Fibroblast of skin of right quadriceps (primary cell): Measurements from ENCODE around the gene PCDHB8.
"Not testable (repeated sequence)": the region's sequence is repeated elsewhere in the genome, so short reads cannot be mapped to it uniquely, and the experiment has no call there.

ENCODE experiments used
- DNase-seq: peaks from one replicate; pipeline ENCODE4 v3.0.0-alpha.2; 2013

PCDHB8 gene

DNA sequence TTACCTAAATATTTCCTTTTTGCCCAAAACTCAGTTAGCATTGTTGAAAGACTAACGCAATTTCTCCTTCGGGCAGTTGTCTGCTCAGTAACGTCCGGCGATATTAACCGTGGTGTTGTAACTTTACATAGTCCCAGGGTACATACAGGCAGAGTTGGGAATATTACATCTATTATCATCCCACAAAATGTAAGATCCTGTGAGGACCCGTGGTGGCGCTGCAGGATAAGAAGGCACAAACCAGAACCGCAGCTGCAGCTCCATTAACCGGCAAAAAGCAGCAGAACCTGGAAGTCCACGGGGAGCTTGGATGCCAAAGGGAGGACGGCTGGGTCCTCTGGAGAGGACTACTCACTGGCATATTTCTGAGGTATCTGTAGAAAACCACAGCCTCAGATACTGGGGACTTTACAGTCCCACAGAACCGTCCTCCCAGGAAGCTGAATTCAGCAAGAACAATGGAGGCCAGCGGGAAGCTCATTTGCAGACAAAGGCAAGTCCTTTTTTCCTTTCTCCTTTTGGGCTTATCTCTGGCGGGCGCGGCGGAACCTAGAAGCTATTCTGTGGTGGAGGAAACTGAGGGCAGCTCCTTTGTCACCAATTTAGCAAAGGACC lies at the start of gene PCDHB8:
Gene PCDHB8, plus strand, starts transcription at position 214 of the 615 bp plus-strand sequence. Its CDS starts 245 bp downstream, at position 459.
- not testable (repeated sequence) for DNase-seq

DNA sequence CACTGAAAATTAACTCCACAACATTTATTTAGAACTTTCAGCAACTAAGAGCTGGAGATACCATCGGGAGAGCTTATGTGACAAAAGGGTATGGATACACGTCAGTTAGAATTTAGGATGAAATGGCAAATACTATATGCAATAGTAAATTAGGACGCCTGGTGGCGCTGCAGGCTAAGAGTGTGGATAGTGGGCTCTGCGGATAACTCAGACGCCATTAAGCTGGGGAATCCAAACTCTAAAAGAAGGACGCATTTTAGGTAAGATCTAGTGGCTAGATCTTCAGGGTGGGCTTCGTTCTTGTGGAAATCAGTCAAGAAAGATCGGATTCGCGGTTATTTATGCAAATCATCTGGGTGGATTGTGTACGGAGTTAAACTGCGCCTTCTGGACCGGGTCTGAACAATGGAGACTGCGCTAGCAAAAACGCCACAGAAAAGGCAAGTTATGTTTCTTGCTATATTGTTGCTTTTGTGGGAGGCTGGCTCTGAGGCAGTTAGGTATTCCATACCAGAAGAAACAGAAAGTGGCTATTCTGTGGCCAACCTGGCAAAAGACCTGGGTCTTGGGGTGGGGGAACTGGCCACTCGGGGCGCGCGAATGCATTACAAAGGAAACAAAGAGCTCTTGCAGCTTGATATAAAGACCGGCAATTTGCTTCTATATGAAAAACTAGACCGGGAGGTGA lies 42.4 kb upstream of the PCDHB8 start, which contains the start of gene PCDHB5:
Gene PCDHB5, plus strand, starts transcription at position 177 of the 688 bp plus-strand sequence. Its CDS starts 229 bp downstream, at position 406.
- DNase-seq = peak; percentile 2

DNA sequence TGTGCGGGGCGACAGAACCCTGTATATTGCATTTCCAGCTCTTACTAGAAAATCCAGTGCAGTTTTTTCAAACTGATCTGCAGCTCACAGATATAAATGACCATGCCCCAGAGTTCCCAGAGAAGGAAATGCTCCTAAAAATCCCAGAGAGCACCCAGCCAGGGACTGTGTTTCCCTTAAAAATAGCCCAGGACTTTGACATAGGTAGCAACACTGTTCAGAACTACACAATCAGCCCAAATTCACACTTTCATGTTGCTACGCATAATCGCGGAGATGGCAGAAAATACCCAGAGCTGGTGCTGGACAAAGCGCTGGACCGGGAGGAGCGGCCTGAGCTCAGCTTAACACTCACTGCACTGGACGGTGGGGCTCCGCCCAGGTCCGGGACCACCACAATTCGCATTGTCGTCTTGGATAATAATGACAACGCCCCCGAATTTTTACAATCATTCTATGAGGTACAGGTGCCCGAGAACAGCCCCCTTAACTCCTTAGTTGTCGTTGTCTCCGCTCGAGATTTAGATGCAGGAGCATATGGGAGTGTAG lies 41.8 kb upstream of the PCDHB8 start:
- DNase-seq = no peak

DNA sequence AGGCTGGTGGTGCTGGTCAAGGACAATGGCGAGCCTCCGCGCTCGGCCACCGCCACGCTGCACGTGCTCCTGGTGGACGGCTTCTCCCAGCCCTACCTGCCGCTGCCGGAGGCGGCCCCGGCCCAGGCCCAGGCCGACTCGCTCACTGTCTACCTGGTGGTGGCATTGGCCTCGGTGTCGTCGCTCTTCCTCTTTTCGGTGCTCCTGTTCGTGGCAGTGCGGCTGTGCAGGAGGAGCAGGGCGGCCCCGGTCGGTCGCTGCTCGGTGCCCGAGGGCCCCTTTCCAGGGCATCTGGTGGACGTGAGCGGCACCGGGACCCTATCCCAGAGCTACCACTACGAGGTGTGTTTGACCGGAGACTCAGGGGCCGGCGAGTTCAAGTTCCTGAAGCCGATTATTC lies 40.2 kb upstream of the PCDHB8 start:
- not testable (repeated sequence) for DNase-seq

DNA sequence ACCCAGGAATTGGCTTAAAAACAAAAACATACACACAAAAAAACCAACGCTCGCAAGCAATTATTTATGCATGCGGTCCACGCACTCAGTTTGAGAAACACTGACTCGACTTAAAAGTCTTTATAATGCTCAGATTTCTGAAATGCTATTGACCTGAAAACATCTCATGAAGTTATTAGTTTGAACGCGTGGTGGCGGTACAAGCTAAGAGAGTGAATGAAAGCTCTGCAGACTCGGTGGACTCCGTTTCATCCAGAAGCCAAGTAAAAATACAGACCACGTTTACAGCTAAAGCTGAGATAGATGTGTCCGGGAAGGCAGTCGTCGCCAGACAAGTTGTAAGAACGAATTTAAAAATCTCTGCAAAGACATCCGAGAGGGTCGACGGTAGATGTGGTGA lies 27.8 kb upstream of the PCDHB8 start, which contains the start of gene PCDHB6:
Gene PCDHB6, plus strand, starts transcription at position 246 of the 400 bp plus-strand sequence. CDS start 201 bp downstream, outside the sequence.
- DNase-seq = no peak

DNA sequence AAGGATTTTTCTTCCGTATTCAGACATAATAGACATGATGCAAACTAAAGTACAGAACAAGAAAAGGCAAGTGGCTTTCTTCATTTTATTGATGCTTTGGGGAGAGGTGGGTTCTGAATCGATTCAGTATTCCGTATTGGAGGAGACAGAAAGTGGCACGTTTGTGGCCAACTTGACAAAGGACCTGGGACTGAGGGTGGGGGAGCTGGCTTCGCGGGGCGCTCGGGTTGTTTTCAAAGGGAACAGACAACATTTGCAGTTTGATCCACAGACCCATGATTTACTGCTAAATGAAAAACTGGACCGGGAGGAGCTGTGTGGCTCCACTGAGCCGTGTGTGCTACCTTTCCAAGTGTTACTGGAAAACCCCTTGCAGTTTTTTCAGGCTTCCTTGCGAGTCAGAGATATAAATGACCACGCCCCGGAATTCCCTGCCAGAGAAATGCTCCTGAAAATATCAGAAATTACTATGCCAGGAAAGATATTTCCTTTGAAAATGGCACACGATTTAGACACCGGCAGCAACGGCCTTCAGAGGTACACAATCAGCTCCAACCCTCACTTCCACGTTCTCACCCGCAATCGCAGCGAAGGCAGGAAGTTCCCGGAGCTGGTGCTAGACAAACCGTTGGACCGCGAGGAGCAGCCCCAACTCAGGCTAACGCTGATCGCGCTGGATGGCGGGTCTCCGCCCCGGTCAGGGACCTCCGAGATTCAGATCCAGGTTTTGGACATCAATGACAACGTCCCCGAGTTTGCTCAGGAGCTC lies 27.2 kb upstream of the PCDHB8 start:
- DNase-seq = no peak

DNA sequence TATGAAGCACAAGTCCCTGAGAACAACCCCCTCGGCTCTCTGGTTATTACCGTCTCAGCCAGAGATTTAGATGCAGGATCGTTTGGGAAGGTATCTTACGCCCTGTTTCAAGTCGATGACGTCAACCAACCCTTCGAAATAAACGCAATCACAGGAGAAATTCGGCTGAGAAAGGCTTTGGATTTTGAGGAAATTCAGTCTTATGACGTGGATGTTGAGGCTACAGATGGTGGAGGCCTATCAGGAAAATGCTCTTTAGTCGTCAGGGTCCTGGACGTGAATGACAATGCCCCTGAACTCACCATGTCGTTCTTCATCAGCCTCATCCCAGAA lies 26.6 kb upstream of the PCDHB8 start:
- no peak for DNase-seq

DNA sequence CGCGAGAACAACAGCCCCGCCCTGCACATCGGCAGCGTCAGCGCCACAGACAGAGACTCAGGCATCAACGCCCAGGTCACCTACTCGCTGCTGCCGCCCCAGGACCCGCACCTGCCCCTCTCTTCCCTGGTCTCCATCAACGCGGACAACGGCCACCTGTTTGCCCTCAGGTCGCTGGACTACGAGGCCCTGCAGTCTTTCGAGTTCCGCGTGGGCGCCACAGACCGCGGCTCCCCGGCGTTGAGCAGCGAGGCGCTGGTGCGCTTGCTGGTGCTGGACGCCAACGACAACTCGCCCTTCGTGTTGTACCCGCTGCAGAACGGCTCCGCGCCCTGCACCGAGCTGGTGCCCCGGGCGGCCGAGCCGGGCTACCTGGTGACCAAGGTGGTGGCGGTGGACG lies 26.0 kb upstream of the PCDHB8 start:
- not testable (repeated sequence) for DNase-seq

DNA sequence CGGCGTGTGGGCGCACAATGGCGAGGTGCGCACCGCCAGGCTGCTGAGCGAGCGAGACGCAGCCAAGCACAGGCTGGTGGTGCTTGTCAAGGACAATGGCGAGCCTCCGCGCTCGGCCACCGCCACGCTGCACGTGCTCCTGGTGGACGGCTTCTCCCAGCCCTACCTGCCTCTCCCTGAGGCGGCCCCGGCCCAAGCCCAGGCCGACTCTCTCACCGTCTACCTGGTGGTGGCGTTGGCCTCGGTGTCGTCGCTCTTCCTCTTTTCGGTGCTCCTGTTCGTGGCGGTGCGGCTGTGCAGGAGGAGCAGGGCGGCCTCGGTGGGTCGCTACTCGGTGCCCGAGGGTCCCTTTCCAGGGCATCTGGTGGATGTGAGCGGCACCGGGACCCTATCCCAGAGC lies 25.5 kb upstream of the PCDHB8 start:
- not testable (repeated sequence) for DNase-seq

DNA sequence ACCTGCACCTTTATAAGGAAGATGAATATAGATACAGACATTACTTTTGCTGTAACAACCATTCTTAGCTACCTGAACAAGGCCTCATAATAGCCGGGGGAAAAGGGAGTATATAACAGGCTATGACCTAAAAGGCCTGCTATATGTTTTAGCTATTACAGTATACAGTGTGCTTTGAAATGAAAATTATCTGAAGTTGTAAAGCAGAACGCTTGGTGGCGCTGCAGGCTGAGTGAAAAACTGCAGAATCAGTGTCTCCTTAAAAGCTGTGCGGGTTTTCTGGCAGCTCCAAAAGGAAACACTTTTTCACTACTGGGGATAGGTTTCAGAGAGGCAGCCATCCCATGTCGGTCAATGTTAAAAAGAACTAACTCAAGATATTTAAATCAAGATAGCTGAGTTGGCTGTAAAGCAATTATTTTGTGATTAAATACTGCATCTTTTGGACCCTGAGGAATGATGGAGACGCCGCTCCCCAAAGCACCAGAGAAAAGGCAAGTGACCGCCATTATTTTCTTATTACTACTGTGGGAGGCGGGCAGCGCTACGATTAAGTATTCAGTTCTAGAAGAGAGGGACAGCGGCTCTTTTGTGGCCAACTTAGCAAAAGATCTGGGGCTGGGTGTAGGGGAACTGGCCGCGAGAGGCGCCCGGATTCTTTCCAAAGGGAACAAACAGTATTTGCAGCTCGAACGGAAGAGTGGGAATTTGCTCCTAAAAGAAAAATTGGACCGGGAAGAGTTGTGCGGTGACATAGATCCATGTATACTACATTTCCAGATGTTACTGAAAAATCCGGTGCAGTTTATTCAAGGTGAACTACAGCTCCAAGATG lies 21.8 kb upstream of the PCDHB8 start:
- no peak for DNase-seq

DNA sequence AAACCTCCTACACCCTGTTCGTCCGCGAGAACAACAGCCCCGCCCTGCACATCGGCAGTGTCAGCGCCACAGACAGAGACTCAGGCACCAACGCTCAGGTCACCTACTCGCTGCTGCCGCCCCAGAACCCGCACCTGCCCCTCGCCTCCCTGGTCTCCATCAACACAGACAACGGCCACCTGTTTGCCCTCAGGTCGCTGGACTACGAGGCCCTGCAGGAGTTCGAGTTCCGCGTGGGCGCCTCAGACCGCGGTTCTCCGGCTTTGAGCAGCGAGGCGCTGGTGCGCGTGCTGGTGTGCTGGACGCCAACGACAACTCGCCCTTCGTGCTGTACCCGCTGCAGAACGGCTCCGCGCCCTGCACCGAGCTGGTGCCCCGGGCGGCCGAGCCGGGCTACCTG lies 20.2 kb upstream of the PCDHB8 start:
- not testable (repeated sequence) for DNase-seq

DNA sequence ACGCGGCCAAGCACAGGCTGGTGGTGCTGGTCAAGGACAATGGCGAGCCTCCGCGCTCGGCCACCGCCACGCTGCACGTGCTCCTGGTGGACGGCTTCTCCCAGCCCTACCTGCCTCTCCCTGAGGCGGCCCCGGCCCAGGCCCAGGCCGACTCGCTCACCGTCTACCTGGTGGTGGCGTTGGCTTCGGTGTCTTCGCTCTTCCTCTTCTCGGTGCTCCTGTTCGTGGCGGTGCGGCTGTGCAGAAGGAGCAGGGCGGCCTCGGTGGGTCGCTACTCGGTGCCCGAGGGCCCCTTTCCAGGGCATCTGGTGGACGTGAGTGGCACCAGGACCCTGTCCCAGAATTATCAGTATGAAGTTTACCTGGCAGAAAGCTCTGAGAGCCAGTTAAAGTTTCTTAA lies 19.7 kb upstream of the PCDHB8 start:
- DNase-seq = not testable (repeated sequence)

DNA sequence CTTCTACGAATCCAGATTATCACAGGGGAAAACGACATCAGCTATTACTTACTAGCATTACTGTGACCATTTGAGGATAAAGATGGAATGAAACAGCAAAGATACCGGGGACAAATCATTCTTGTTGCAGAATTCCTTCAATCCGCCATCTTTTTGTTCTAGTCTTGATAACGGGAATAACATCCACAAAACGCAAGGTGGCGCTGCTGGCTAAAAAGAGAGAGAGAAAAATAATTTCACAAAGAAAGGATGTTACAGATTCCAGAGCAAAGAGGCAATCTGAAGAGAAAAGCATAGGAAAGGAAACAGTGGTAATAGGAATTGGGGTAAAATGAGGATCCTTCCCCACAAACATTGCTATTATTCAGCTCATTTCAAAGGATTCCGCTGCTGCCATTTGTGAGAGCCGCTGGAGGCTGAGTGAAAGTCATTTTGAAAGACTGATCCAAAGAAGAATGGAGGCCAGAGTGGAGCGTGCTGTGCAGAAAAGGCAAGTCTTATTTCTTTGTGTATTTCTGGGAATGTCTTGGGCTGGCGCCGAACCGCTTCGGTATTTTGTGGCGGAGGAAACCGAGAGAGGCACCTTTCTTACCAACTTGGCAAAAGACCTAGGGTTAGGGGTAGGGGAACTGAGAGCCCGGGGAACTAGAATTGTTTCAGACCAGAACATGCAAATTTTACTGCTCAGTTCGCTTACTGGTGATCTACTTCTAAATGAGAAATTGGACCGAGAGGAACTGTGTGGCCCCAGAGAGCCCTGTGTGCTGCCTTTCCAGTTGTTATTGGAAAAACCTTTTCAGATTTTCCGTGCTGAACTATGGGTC lies 5.0 kb upstream of the PCDHB8 start, which contains the start of gene PCDHB7:
Gene PCDHB7, plus strand, starts transcription at position 264 of the 824 bp plus-strand sequence. Its CDS starts 192 bp downstream, at position 456.
- DNase-seq = peak; percentile 14

DNA sequence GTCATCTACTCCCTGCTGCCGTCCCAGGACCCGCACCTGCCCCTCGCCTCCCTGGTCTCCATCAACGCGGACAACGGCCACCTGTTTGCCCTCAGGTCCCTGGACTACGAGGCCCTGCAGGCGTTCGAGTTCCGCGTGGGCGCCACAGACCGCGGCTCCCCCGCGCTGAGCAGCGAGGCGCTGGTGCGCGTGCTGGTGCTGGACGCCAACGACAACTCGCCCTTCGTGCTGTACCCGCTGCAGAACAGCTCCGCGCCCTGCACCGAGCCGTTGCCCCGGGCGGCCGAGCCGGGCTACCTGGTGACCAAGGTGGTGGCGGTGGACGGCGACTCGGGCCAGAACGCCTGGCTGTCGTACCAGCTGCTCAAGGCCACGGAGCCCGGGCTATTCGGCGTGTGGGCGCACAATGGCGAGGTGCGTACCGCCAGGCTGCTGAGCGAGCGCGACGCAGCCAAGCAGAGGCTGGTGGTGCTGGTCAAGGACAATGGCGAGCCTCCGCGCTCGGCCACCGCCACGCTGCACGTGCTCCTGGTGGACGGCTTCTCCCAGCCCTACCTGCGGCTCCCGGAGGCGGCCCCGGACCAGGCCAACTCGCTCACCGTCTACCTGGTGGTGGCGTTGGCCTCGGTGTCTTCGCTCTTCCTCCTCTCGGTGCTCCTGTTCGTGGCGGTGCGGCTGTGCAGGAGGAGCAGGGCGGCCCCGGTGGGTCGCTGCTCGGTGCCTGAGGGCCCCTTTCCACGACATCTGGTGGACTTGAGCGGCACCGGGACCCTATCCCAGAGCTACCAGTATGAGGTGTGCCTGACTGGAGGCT lies 3.1 kb upstream of the PCDHB8 start:
- not testable (repeated sequence) for DNase-seq

DNA sequence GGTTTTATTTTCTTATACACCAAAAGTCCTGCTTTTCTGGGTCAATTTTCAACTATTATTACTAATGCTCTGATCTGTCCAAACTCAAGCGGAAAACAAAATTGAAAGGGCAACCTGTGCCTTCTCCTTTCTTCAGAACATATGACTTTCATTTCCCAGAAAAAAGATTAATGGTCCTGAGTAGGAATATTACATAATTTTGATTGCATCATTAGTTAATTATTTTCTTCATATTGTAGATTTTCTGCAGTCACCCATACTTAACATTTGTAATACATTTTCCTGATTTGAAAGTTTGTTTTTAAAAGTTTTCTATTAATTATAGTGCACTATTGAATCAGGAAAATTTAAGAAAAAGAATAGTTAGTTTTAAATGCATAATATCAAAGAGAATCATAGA lies 1.7 kb upstream of the PCDHB8 start:
- no peak for DNase-seq

DNA sequence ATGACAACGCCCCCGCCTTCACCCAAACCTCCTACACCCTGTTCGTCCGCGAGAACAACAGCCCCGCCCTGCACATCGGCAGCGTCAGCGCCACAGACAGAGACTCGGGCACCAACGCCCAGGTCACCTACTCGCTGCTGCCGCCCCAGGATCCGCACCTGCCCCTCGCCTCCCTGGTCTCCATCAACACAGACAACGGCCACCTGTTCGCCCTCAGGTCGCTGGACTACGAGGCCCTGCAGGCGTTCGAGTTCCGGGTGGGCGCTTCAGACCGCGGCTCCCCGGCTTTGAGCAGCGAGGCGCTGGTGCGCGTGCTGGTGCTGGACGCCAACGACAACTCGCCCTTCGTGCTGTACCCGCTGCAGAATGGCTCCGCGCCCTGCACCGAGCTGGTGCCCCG lies 1.8 kb downstream of the PCDHB8 start:
- not testable (repeated sequence) for DNase-seq

DNA sequence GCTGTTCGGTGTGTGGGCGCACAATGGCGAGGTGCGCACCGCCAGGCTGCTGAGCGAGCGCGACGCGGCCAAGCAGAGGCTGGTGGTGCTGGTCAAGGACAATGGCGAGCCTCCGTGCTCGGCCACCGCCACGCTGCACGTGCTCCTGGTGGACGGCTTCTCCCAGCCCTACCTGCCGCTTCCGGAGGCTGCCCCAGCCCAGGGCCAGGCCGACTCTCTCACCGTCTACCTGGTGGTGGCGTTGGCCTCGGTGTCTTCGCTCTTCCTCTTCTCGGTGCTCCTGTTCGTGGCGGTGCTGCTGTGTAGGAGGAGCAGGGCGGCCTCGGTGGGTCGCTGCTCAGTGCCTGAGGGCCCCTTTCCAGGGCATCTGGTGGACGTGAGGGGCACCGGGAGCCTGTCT lies 2.3 kb downstream of the PCDHB8 start:
- not testable (repeated sequence) for DNase-seq

DNA sequence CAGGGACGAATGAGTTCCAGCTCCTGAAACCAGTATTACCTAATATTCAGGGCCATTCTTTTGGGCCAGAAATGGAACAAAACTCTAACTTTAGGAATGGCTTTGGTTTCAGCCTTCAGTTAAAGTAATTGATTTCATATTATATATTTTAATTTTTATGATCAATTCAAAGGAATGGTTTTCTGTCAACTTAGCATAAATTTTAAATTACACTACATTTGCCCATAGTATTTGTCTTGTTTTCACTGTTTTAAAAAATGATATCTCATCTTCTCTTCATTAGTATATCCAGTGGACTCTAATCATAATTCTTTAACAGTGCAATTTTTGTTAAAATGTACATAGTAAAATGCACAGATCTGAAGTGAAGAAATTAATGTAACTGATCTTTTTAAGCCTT lies 2.7 kb downstream of the PCDHB8 start:
- DNase-seq = no peak

DNA sequence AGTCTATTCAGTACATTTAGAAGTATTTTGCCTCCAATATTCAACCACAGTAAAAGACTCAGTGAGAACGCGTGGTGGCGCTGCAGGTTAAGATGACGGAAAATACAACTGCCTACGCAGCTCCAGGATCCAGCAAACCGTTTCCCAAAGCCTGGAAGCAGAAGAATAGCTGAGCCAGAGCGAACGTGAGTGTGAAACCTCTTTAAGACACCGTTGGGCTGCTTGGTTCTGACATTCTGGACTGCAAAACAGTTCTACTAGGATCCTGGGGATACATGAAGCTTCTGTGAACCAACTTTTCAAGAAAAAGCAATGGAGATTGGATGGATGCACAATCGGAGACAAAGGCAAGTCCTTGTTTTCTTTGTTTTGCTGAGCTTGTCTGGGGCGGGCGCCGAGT lies 4.7 kb downstream of the PCDHB8 start, which contains the start of gene PCDHB16:
Gene PCDHB16, plus strand, starts transcription at position 140 of the 400 bp plus-strand sequence. Its CDS starts 173 bp downstream, at position 313.
- DNase-seq = no peak
